Right lung (tissue), 5 donors: ENCODE measurements around the gene LRRTM2. TPM values are rescaled to one million over a fixed set of nuclear protein-coding genes. Genes with fewer than 3 reads are reported as not detected.
"Not testable (repeated sequence)": the region's sequence is repeated elsewhere in the genome, so short reads cannot be mapped to it uniquely, and the experiment has no call there.

Experiments
- DNase-seq, 2 donors: peaks; one replicate each; pipeline ENCODE4 v3.0.0-alpha.2; 2013
- polyA plus RNA-seq, 5 donors: library from polyadenylated mRNA; unstranded; fragments of 120-200 nt; gene quantifications; one replicate each; pipeline versions ENCODE4 v1.2.1 to v1.2.3, GENCODE V29; 2013; ENCODE audit warnings: inconsistent platforms in 1 of 5, low replicate concordance in 1 of 5; ENCODE audit not compliant: insufficient read length in 5 of 5, insufficient read depth in 1 of 5

LRRTM2 gene
- polyA plus RNA-seq, 5 donors, result 0.50 to 2.2 (median 1.2) TPM

DNA sequence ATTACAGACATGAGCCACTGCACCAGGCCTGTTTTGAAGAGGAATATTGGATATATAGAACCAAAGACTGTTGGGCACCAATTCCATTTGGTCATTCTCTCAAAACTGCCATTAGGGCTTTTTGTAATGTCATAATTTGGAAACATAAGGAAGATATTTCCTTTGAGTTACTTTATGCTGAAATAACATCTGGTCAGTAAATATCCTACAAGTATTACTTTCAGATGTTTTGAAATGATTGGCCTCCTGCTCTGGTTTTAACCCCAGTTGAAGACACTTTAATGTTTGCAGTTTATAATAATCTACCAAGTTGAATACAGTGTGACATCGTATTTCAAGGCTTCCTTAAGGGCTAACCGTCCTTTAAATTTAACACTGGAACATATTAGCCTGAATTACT, 33.6 kb downstream of the LRRTM2 start:
- DNase-seq, result no peak

DNA sequence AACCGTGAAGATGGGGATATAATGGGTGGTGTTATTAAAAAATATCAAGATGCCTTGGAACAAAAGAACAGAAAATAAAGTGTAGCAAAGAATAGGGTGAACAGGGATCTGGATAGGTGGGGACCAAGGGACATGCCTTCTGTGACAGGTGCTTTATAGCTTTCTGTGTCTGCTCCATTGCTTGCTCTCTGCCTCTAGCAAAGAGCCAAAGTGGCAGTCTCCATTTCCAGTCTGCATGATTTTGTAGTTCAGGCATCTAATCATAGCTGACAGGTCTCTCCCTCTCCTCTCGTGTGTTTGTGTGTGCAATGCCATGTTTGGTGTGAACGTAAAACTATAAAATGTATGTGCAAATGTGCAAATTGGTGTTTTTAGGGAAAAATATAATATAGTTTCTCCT, 35.0 kb downstream of the LRRTM2 start:
- DNase-seq, result no peak

DNA sequence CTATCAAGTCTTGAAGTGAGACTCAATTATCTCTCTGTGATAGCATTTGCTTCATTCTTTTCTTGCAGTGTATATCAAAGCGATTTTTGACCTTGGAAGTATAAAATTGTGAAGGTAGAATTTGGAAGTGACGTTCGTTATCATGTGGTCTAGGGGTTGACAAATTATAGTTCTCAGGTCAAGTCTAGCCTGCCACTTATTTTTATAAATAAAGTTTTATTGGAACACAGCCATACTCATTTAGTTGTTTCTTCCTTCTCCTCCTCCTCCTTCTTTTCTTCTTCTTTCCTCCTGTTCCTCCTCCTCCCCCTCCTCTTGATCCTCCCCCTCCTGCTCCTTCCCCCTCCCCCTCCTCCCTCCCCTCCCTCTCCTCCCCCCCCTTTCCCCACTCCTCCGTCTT, 38.0 kb downstream of the LRRTM2 start:
- no peak for DNase-seq

DNA sequence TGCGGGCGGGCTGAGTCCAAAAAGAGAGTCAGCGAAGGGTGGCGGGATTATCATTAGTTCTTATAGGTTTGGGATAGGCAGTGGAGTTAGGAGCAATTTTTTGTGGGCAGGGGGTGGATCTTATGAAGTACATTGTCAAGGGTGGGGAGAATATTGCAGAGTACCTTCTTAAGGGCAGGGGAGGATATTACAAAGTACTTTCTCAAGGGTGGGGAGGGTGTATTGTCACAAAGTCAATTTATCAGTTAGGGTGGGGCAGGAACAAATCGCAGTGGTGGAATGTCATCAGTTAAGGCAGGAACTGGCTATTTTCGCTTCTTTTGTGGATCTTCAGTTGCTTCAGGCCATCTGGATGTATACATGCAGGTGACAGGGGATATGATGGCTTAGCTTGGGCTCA, 40.3 kb downstream of the LRRTM2 start:
- DNase-seq, result not testable (repeated sequence)

DNA sequence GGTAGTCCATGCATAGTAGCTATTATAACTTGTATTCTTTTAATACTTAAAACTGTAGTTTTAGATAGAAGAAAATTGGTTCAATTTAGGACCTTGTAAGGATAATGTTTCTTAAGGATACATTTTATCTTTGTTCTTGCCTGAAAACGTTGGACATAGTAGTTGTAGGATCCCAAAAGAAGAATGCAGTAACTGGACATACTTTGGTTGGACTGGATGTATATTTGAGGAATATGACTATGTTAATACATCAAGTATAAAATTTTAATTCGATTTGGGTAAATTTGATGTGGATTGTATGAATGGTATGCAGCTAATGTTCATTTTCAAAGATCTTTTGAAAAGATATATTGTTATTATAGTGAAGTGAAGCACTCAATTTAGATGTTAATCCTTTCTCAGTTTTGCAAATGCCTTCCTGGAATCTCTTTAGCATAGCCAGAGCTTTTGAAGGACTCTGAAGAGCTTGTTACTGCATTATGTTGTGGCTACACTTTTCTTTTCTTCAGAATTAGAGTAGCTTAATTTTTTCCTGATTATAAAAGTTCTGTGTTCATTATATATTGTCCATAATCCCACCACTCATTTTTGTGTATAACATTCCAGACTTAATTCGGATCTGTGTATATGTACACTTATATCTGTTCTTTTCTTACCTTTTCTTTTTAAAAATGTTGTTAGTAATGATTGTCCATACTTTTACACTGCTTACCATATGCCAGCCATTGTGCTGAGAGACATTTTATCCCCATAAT, 41.2 kb downstream of the LRRTM2 start:
- DNase-seq, result no peak

DNA sequence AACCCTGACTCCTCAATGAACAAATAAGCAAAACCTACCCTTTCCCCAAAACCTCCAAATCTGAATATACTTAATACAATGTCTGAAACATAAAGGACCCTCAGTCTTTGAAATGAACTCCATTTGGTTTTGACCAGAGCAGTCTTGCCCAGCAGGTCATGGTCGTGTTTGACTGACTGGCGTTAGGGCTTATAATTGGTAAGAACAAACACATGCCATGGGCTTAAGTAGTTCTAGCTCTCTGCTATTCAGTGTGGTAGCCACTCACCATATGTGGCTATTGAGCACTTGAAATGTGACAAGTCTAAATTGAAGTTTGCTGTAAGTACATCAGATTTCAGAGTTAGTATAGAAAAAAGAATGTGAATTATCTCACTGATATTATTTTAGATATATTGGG, 42.1 kb downstream of the LRRTM2 start:
- no peak for DNase-seq

DNA sequence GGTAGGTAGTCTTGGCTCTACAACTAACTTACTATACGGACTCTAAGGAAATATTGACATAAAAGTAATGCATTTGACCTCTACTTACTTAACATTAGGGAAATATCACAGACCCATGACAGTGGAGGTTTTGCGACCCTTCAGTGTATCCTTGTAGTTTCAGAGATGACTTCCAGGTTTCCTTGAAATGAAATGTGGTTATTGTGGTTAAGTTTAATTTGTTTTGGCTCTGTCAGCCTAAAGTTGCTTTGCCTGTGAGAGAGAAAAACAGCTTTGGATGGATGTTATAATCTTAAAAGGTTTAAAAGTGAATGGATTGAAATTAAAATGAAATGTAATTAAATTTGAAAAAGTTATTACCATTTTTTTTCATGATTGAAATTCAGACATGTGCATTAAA, 42.9 kb downstream of the LRRTM2 start:
- DNase-seq, result no peak

DNA sequence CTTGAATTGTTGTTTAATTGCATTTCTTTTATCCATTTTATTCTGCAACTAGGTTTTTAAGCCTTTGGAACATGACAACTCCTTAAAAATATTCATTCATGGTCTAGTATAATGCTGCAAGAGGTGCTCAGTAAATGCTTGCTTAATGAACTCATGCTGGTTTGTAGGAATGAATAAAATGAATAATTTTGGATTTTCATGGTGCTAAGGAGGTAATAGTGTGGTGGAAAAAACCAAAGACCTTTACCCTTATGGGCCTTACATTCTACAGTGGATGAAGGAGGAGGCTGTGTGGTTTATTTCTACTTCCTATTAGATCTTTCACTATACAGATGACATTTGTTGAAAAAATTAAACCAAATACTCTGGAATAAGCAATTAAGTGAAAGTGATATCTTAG, 43.4 kb downstream of the LRRTM2 start:
- no peak for DNase-seq

DNA sequence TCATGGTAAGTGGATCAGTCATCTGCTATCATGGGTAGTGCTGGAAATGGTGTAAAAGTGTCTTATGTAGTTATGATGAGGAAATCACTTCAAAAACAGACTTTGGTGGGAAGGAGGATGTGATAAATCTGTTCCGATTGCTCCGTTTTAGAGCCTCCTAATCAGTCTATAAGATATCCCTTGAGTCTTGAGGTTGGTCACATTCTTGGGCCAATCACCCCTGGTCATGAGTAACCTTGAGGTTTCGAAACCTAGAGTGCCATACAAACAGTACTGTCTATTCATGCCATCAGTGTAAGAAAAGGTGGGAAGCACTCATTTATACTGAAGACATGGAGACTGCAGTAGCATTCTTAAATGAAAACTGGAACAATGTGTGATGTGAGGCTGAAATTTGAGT, 45.8 kb downstream of the LRRTM2 start:
- DNase-seq, result no peak

DNA sequence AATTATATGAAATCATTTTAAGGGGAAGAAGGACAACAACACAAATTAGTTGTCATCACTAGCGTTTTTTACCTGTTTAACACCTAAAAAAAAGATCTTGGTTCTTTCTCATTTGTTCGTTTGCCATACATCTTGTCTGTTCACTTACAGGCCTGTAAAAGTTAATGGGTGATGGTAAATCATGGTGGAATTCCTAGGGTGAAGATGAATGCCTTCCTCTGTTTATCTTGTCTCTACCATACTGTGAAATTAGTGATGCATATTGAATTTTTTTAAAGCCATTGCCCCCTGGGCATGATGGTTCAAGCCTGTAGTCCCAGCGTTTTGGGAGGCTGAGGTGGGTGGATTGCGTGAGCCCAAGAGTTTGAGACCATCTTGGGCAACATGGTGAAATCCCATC, 46.6 kb downstream of the LRRTM2 start:
- no peak for DNase-seq

DNA sequence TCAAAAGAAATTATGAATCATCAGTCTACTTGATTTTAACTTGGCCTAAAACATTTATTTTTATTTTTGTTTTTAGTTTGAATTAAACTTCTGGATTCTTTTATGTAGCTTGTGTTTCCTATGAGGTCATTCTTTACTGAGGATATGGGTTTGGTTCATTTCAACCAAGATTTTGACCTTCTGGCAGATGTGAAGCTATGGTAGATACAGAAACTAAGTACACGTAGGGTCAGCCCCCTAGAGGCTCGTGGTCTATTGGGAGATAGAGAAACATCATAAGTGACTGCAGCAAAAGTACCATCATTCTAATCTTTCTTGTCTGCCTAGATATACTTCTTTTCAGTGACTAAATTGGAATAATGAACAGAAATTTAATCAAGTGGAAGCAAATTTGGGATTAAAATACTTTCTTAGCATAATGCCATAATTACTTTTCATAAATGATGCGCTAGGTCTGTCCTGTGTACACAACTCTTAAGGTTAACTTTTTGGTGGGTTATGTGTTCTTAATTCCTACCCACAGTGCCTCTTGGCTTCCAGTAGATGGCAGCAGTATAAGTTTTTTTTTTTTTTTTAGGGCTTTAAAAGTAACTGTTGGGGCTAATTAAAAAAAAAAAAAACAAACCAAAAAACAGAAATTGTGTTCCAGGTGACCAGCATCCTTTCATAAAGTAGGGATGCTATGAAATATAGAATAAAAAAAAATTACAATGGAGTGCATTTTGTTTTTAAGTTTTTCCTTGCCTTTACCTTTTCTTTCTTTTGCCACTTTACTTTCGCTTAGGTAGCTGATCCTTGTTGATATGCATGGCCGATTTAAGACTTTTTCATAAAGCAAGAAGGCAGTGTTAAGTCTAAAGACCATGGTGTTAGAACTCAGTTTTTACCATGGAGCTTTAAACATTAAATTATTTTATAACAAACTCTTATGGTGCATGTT, 49.9 kb downstream of the LRRTM2 start:
- DNase-seq, result no peak

DNA sequence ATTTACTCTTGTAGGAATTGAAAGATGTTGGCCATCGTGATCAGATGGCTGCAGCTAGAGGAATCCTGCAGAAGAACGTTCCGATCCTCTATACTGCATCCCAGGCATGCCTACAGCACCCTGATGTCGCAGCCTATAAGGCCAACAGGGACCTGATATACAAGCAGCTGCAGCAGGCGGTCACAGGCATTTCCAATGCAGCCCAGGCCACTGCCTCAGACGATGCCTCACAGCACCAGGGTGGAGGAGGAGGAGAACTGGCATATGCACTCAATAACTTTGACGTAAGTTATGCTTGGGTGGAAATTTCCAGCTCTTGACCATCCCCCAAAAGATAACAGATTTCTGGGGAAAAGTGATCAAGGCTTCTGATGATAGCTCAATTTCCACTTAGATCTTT, 50.6 kb downstream of the LRRTM2 start:
- DNase-seq, result no peak

DNA sequence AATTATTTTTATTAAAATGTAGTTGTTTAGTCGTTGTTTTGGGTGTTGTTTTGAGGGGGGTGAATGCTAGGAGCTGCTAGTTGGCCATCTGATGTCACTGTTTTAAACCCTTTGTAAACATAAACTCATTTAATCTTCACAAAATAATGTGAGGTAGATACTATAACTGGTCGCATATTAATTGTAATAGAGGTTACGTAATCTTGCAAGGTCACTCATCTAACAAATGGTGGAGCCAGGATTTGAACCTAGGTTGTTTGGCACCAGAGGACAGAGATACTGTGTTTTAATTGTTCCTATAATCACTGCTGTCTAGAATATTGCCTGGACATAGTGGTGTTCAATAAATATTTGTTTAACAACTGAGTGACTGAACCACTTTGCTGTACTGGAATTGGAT, 54.4 kb downstream of the LRRTM2 start:
- no peak for DNase-seq

DNA sequence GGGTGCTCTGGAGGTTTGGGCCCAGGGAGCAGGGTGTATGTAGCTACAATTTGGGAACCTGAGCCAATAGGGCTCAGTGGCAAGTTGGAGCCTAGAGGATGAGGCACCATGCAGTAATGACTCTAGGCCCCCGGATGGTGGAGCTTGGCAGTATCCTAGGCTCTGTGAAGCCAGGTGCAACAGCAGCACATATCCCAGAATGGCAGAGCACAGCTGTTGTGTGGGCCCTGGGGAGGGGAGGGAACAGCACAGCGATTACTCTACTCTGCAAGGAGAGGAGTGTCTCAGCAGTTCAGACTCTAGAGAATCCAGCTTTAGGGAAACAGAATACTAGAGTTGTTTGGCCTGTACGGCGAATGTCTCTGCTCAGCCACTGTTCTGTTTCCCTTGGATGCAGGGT, 56.1 kb downstream of the LRRTM2 start:
- DNase-seq, result no peak

Other genes starting within 250 kb of the LRRTM2 start
- gene CTNNA1, start 121.9 kb downstream of the LRRTM2 start, polyA plus RNA-seq, result 100 to 1,000 TPM; 294 to 386 (median 345) TPM